T-helper 1 cell (primary cell): ENCODE data around the gene ARHGAP10.

Experiments used
- DNase-seq, 5 donors: peaks; one replicate each; pipeline ENCODE4 v3.0.0-alpha.2; 2012 to 2020

Gene ARHGAP10

GRCh38 chr4:147799986-147800555 lies 68.2 kb downstream of the ARHGAP10 start:
- DNase-seq, result peak; percentile 18 to 88 (median 42)

- DNase-seq, result no peak
Observed at GRCh38 chr4:147801820-147802219, 69.9 kb downstream of the ARHGAP10 start.

- no peak for DNase-seq
Observed at GRCh38 chr4:147802346-147802745, 70.5 kb downstream of the ARHGAP10 start.

- DNase-seq, result no peak
Observed at GRCh38 chr4:147805946-147806345, 74.1 kb downstream of the ARHGAP10 start.

GRCh38 chr4:147808447-147808846 lies 76.6 kb downstream of the ARHGAP10 start:
- DNase-seq, result no peak

GRCh38 chr4:147809211-147809610 lies 77.3 kb downstream of the ARHGAP10 start:
- no peak for DNase-seq

GRCh38 chr4:147811878-147812277 lies 80.0 kb downstream of the ARHGAP10 start:
- DNase-seq, result no peak

GRCh38 chr4:147813109-147813773 lies 81.4 kb downstream of the ARHGAP10 start:
- no peak for DNase-seq

GRCh38 chr4:147813973-147814372 lies 82.1 kb downstream of the ARHGAP10 start:
- DNase-seq, result no peak

- DNase-seq, result no peak
Observed at GRCh38 chr4:147814376-147814775, 82.5 kb downstream of the ARHGAP10 start.

- DNase-seq, result no peak
Observed at GRCh38 chr4:147815741-147816140, 83.9 kb downstream of the ARHGAP10 start.

GRCh38 chr4:147816382-147817254 lies 84.7 kb downstream of the ARHGAP10 start:
- DNase-seq, result no peak

GRCh38 chr4:147820975-147821374 lies 89.1 kb downstream of the ARHGAP10 start:
- no peak for DNase-seq

- DNase-seq, result no peak
Observed at GRCh38 chr4:147821555-147821954, 89.7 kb downstream of the ARHGAP10 start.

- DNase-seq, result no peak
Observed at GRCh38 chr4:147822128-147822527, 90.2 kb downstream of the ARHGAP10 start.

GRCh38 chr4:147823130-147823529 lies 91.2 kb downstream of the ARHGAP10 start:
- no peak for DNase-seq

- DNase-seq, result no peak
Observed at GRCh38 chr4:147824316-147824715, 92.4 kb downstream of the ARHGAP10 start.

GRCh38 chr4:147824884-147825283 lies 93.0 kb downstream of the ARHGAP10 start:
- no peak for DNase-seq

- no peak for DNase-seq
Observed at GRCh38 chr4:147825451-147826287, 93.8 kb downstream of the ARHGAP10 start.

GRCh38 chr4:147826288-147826646 lies 94.4 kb downstream of the ARHGAP10 start:
- DNase-seq, result no peak

- DNase-seq, result no peak
Observed at GRCh38 chr4:147828331-147828905, 96.5 kb downstream of the ARHGAP10 start.

GRCh38 chr4:147829401-147830101 lies 97.7 kb downstream of the ARHGAP10 start:
- no peak for DNase-seq
